ENCODE results near the gene SLC10A3.

Gene SLC10A3

DNA sequence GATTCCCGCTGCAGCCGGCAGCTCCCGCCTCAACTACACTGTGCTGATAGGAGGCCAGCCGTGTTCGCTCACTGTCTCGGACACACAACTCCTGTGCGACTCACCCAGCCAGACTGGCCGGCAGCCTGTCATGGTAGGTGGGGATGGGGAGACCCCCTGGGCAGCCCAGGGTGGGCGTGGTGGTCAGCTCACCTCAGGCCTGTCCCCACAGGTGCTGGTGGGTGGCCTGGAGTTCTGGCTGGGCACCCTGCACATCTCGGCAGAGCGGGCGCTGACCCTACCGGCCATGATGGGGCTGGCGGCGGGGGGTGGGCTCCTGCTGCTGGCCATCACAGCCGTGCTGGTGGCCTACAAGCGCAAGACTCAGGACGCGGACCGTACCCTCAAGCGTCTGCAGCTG is 22.9 kb downstream of the SLC10A3 start:
- no peaks in the 10 kb centered on the region for H4K20me1 ChIP-seq (ENCODE audit: insufficient read depth, low read length)
- no peak overlapping the region for H3K4me3 ChIP-seq (ENCODE audit: low read depth, low read length, poor library complexity, severe bottlenecking)
- H3K4me1 ChIP-seq (ENCODE audit: insufficient read depth, low read length, severe bottlenecking) = no peaks in the 10 kb centered on the region
- no peaks in the 10 kb centered on the region for H3K9me2 ChIP-seq (ENCODE audit: low read depth, low read length)
- H3K79me2 ChIP-seq (ENCODE audit: insufficient read depth, low read length) = no peaks in the 10 kb centered on the region
- TF ChIP-seq EZH2 (IDR thresholded peaks at IDR 0.05; ENCODE audit: borderline replicate concordance, low read length) = no peak
- TF ChIP-seq, protein P1, sequence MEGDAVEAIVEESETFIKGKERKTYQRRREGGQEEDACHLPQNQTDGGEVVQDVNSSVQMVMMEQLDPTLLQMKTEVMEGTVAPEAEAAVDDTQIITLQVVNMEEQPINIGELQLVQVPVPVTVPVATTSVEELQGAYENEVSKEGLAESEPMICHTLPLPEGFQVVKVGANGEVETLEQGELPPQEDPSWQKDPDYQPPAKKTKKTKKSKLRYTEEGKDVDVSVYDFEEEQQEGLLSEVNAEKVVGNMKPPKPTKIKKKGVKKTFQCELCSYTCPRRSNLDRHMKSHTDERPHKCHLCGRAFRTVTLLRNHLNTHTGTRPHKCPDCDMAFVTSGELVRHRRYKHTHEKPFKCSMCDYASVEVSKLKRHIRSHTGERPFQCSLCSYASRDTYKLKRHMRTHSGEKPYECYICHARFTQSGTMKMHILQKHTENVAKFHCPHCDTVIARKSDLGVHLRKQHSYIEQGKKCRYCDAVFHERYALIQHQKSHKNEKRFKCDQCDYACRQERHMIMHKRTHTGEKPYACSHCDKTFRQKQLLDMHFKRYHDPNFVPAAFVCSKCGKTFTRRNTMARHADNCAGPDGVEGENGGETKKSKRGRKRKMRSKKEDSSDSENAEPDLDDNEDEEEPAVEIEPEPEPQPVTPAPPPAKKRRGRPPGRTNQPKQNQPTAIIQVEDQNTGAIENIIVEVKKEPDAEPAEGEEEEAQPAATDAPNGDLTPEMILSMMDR (IDR thresholded peaks at IDR 0.05; ENCODE audit: low read length) = no peak
- H3F3A ChIP-seq (ENCODE audit: insufficient read depth, low read length) = no peaks in the 10 kb centered on the region
- no peak overlapping the region for H3K27ac ChIP-seq (ENCODE audit: low read depth, low read length, poor library complexity, severe bottlenecking)
- no peaks in the 10 kb centered on the region for H3K9me3 ChIP-seq (ENCODE audit: low read length)
- peaks cover 5% of the 10 kb centered on the region; the same call in 1 of the 2 replicates for H3K36me3 ChIP-seq (ENCODE audit: insufficient read depth, low read length)
- no peaks in the 10 kb centered on the region for H3K27me3 ChIP-seq (ENCODE audit: insufficient read depth, low read length)
- no peak overlapping the region for H3K9ac ChIP-seq (ENCODE audit: low read length)
- H2AFZ ChIP-seq (ENCODE audit: low read length) = no peak overlapping the region
- H3K4me2 ChIP-seq (ENCODE audit: low read length) = no peak overlapping the region

DNA sequence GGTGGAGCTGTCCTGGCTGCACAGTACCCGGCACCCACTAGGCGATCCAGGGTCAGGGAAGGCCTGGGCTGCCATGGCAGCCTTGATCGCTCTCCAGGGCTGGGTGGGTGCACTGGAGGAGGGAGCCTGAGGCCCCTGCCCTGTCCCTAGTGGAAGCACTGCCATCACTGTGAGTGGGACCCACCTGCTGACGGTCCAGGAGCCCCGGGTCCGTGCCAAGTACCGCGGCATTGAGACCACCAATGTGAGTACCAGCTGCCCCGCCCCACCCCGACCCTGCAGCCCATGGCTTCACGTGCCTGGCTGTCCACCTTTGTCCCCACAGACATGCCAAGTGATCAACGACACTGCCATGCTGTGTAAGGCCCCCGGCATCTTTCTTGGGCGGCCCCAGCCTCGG is 23.5 kb downstream of the SLC10A3 start:
- Histone ChIP-seq H3K36me3 (ENCODE audit: insufficient read depth, low read length) (peaks cover 5% of the 10 kb centered on the region; the same call in 1 of the 2 replicates), H3F3A (ENCODE audit: insufficient read depth, low read length) (no peaks in the 10 kb centered on the region), H3K27me3 (ENCODE audit: insufficient read depth, low read length) (no peaks in the 10 kb centered on the region), H3K27ac (ENCODE audit: low read depth, low read length, poor library complexity, severe bottlenecking) (no peak overlapping the region), H3K79me2 (ENCODE audit: insufficient read depth, low read length) (no peaks in the 10 kb centered on the region), H3K9me3 (ENCODE audit: low read length) (no peaks in the 10 kb centered on the region), H3K4me3 (ENCODE audit: low read depth, low read length, poor library complexity, severe bottlenecking) (no peak overlapping the region), H4K20me1 (ENCODE audit: insufficient read depth, low read length) (no peaks in the 10 kb centered on the region), H3K4me2 (ENCODE audit: low read length) (no peak overlapping the region), H3K4me1 (ENCODE audit: insufficient read depth, low read length, severe bottlenecking) (no peaks in the 10 kb centered on the region), H2AFZ (ENCODE audit: low read length) (no peak overlapping the region), H3K9ac (ENCODE audit: low read length) (no peak overlapping the region), H3K9me2 (ENCODE audit: low read depth, low read length) (no peaks in the 10 kb centered on the region)
- TF ChIP-seq, protein P1 (IDR thresholded peaks at IDR 0.05; ENCODE audit: low read length) = no peak
- TF ChIP-seq EZH2 (IDR thresholded peaks at IDR 0.05; ENCODE audit: borderline replicate concordance, low read length) = no peak

DNA sequence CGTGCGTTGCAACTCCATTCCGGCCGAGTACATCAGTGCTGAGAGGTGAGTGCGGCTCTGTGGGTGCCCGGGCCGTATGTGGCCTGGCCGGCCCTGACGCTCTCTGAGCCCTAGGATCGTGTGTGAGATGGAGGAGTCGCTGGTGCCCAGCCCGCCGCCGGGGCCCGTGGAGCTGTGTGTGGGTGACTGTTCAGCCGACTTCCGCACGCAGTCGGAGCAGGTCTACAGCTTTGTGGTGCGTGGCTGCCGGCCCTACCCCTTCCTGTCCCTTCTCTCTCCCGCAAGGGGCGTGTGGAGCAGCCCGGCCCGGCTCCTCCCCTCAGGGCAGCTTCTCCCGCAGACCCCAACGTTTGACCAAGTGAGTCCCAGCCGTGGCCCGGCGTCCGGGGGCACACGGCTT is 24.4 kb downstream of the SLC10A3 start:
- no peak for TF ChIP-seq EZH2 (IDR thresholded peaks at IDR 0.05; ENCODE audit: borderline replicate concordance, low read length)
- TF ChIP-seq, protein P1 (IDR thresholded peaks at IDR 0.05; ENCODE audit: low read length) = no peak

More for the DNA sequence above, 24.4 kb downstream of the SLC10A3 start:
- H3F3A ChIP-seq (ENCODE audit: insufficient read depth, low read length) = no peaks in the 10 kb centered on the region
- H3K4me2 ChIP-seq (ENCODE audit: low read length) = no peak overlapping the region
- H3K9me2 ChIP-seq (ENCODE audit: low read depth, low read length) = no peaks in the 10 kb centered on the region
- no peak overlapping the region for H3K4me3 ChIP-seq (ENCODE audit: low read depth, low read length, poor library complexity, severe bottlenecking)
- no peaks in the 10 kb centered on the region; the same call in 1 of the 2 replicates for H3K36me3 ChIP-seq (ENCODE audit: insufficient read depth, low read length)
- no peaks in the 10 kb centered on the region for H4K20me1 ChIP-seq (ENCODE audit: insufficient read depth, low read length)
- H2AFZ ChIP-seq (ENCODE audit: low read length) = no peak overlapping the region
- no peaks in the 10 kb centered on the region for H3K79me2 ChIP-seq (ENCODE audit: insufficient read depth, low read length)
- no peak overlapping the region for H3K9ac ChIP-seq (ENCODE audit: low read length)
- H3K4me1 ChIP-seq (ENCODE audit: insufficient read depth, low read length, severe bottlenecking) = no peaks in the 10 kb centered on the region
- H3K27ac ChIP-seq (ENCODE audit: low read depth, low read length, poor library complexity, severe bottlenecking) = no peak overlapping the region
- H3K9me3 ChIP-seq (ENCODE audit: low read length) = no peaks in the 10 kb centered on the region
- no peaks in the 10 kb centered on the region for H3K27me3 ChIP-seq (ENCODE audit: insufficient read depth, low read length)

Measured in OCI-LY1 (cell line).